ENCODE measurements around the gene SEC14L5. TPM values are rescaled to one million over a fixed set of nuclear protein-coding genes. Genes with fewer than 3 reads are reported as not detected.

The SEC14L5 gene
- total RNA-seq, result 0.07 and 0.09 TPM in 2 replicates

GRCh38 chr16:4957720-4958509, at the start of gene SEC14L5:
Gene SEC14L5 (plus strand): TSS chr16:4958330. CDS start chr16:4959324, 994 bp downstream.

GRCh38 chr16:4936991-4937781, 20.9 kb upstream of the SEC14L5 start, which contains the start of gene PPL:
Gene PPL (minus strand): TSS chr16:4937148. CDS start chr16:4937045, 103 bp downstream.

DNA sequence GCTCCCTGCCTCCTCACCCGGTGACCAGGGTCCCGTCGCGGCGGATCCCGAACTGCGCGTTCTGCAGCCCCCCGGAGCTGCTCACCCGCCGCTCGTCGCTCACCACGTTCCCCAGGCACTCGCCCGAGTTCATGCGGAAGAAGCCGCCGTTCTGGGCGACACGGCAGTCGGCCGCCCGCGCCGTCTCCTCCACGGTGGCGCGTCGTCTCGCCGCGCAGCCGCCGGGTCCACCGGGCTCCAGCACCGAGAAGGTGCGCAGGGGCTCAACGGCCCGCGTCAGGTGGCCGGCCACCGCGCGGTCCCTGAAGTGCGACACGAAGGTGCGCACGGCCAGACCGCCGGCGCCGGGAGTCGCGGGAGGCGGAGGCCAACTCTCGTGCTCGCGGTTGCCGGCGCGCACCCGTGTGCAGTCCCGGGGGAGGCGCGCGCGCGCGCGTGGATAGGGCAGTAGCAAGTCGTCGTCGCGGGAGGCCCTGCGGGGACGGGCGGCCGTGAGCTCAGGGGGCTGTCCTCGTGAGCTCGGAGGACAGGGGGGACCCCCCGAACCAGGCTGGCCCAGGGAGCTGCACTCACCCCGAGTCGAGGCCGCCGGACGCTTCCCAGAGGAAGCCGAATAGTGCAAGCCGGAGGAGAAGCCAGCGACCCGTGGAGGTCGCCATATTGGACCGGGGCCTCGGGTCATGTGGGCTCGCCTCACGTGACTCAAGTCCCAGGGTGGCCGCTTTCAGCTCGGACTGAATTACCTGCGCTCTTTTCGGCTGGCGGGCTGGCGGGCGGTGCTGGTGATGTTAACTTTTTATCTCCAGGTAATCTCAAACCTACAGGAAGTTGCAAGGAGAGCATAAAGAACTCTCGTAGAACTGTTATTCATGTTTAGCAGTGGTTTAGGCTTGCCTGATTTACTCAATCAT, 75.4 kb downstream of the SEC14L5 start, which contains the start of gene NAGPA:
Gene NAGPA, minus strand, starts transcription at position 680 of the 911 bp plus-strand sequence. Its CDS starts 21 bp downstream, at position 659.

DNA sequence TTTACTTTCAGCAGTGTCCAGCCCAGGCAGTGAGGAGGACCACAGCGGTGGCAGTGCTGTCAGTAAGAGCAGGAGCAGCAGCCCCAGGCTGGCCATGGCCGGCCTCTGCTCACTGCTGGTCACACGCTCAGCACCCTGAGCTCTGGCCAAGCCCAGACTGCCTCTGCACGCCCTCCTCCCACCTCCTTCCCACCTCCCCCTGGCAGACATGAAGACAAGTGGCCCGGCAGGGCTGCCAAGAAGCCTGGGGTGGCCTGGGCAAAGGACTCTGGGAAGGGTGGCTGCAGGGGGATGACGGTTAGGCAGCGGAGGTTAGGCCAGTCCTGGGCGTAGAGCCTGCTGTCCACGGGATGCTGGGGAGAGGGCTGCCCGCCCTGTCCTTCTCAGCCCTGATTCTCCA, 107.7 kb downstream of the SEC14L5 start, which contains the start of gene C16orf89:
Gene C16orf89, minus strand, starts transcription at position 144 of the 400 bp plus-strand sequence. Its CDS starts 48 bp downstream, at position 96.

Other genes with a start within 250 kb of the SEC14L5 start
- gene ANKS3, start 224.1 kb upstream of the SEC14L5 start, total RNA-seq, result 10.2 and 12.6 TPM in 2 replicates
- not detected in 2 replicates for gene DNAAF8, start 223.8 kb upstream of the SEC14L5 start, total RNA-seq
- 7.1 and 7.7 TPM in 2 replicates for gene ZNF500, start 191.2 kb upstream of the SEC14L5 start, total RNA-seq
- gene SEPTIN12, start 170.0 kb upstream of the SEC14L5 start, total RNA-seq, result not detected in 2 replicates
- gene SMIM22, start 163.0 kb upstream of the SEC14L5 start, total RNA-seq, result 1.0 and 5.2 TPM in 2 replicates
- 21.7 and 29.4 TPM in 2 replicates for gene ROGDI, start 155.7 kb upstream of the SEC14L5 start, total RNA-seq
- gene GLYR1, start 111.0 kb upstream of the SEC14L5 start, total RNA-seq, result 31.1 and 33.6 TPM in 2 replicates
- 28.9 and 31.5 TPM in 2 replicates for gene UBN1, start 110.8 kb upstream of the SEC14L5 start, total RNA-seq
- gene PPL, start 21.2 kb upstream of the SEC14L5 start, total RNA-seq, result 222 and 252 TPM in 2 replicates
- 19.6 and 27.5 TPM in 2 replicates for gene NAGPA, start 75.6 kb downstream of the SEC14L5 start, total RNA-seq
- gene C16orf89, start 107.6 kb downstream of the SEC14L5 start, total RNA-seq, result not detected in 2 replicates
- 18.7 and 22.5 TPM in 2 replicates for gene ALG1, start 113.5 kb downstream of the SEC14L5 start, total RNA-seq
- gene EEF2KMT, start 139.5 kb downstream of the SEC14L5 start, total RNA-seq, result 15.1 and 15.4 TPM in 2 replicates